Thyroid gland (tissue), 4 donors: ENCODE measurements around the gene OGDH.

ENCODE experiments used
- POLR2A ChIP-seq, 2 donors: fragments of 450-650 bp; IDR thresholded peaks; one replicate each; pipeline ENCODE4 v1.6.1; 2017; ENCODE audit warnings: antibody characterized with exemption in 2 of 2, mild to moderate bottlenecking in 2 of 2, moderate library complexity in 1 of 2
- TF ChIP-seq, protein P1 (sequence below), 6 experiments: fragments of 200-600 bp in 3 of 6; fragments of 450-650 bp in 3 of 6; sonication (generic) in 3 of 6; IDR thresholded peaks; one replicate each; pipeline ENCODE4 v1.5.1; 2016 to 2019; ENCODE audit warnings: antibody characterized with exemption in 6 of 6, mild to moderate bottlenecking in 2 of 6, inconsistent platforms in 1 of 6, moderate library complexity in 1 of 6

- no peak for TF ChIP-seq POLR2A (IDR thresholded peaks at IDR 0.05)
- TF ChIP-seq, protein P1, sequence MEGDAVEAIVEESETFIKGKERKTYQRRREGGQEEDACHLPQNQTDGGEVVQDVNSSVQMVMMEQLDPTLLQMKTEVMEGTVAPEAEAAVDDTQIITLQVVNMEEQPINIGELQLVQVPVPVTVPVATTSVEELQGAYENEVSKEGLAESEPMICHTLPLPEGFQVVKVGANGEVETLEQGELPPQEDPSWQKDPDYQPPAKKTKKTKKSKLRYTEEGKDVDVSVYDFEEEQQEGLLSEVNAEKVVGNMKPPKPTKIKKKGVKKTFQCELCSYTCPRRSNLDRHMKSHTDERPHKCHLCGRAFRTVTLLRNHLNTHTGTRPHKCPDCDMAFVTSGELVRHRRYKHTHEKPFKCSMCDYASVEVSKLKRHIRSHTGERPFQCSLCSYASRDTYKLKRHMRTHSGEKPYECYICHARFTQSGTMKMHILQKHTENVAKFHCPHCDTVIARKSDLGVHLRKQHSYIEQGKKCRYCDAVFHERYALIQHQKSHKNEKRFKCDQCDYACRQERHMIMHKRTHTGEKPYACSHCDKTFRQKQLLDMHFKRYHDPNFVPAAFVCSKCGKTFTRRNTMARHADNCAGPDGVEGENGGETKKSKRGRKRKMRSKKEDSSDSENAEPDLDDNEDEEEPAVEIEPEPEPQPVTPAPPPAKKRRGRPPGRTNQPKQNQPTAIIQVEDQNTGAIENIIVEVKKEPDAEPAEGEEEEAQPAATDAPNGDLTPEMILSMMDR (IDR thresholded peaks at IDR 0.05) = no peak
These were observed 91.7 kb downstream of the OGDH start for GRCh38 chr7:44698046-44698580.
